IMR-90 (cell line): ENCODE results near the gene SLCO3A1. TPM values are rescaled to one million over a fixed set of nuclear protein-coding genes. Genes with fewer than 3 reads are reported as not detected.

Experiments
- ATAC-seq: fragments of 200-7000 bp; cut with Tn5 transposase; 2 replicates; pipeline ENCODE4 v1.9.1; 2020; ENCODE audit warnings: low read depth, mild to moderate bottlenecking, moderate library complexity
- BruUV-seq: library from RNA; stranded (reverse); fragments of 400-500 nt; replicated peaks from 2 replicates; lab custom pipeline; 2021; lab: Mats Ljungman, UMichigan
- CTCF ChIA-PET: fragments of 300-600 bp; formaldehyde crosslinking; extraction: SDS; loops from one replicate; lab custom pipeline; 2021; ENCODE audit warnings: antibody characterized with exemption; lab: Yijun Ruan, JAX
- POLR2A ChIA-PET: fragments of 300-600 bp; sonication (Branson Sonifier 250); formaldehyde crosslinking; loops from one replicate; lab custom pipeline; 2022; ENCODE audit warnings: antibody characterized with exemption; ENCODE audit not compliant: unreplicated experiment; lab: Charles Lee
- DNase-seq: peaks from one replicate; pipeline ENCODE4 v3.0.0; 2013
- H2AFZ ChIP-seq: replicated peaks from 2 replicates; pipeline ENCODE3; 2013; ENCODE audit warnings: low read length, mild to moderate bottlenecking; ENCODE audit not compliant: poor library complexity
- H2AK5ac ChIP-seq: 2 replicates; pipeline ENCODE4 v1.6.1; 2013; ENCODE audit warnings: low read depth, low read length, inconsistent platforms
- H2AK9ac ChIP-seq: replicated peaks from 2 replicates; pipeline ENCODE3; 2013; ENCODE audit warnings: mild to moderate bottlenecking, low read depth, low read length, moderate library complexity; ENCODE audit not compliant: poor library complexity
- H2BK120ac ChIP-seq: 2 replicates; pipeline ENCODE4 v1.6.1; 2013; ENCODE audit warnings: low read depth, low read length, inconsistent platforms
- H2BK15ac ChIP-seq: 3 replicates; pipeline ENCODE4 v1.6.1; 2013; ENCODE audit warnings: low read depth, low read length, inconsistent platforms
- H2BK20ac ChIP-seq: 2 replicates; pipeline ENCODE4 v1.6.1; 2013; ENCODE audit warnings: low read depth, mild to moderate bottlenecking, inconsistent platforms, low read length, moderate library complexity
- H2BK5ac ChIP-seq: 2 replicates; pipeline ENCODE4 v1.6.1; 2013; ENCODE audit warnings: mild to moderate bottlenecking, low read depth, low read length, inconsistent platforms; ENCODE audit not compliant: poor library complexity, severe bottlenecking
- H3K14ac ChIP-seq: replicated peaks from 2 replicates; pipeline ENCODE4 v1.6.1; 2013; ENCODE audit warnings: low read depth, low read length, inconsistent platforms
- H3K18ac ChIP-seq: 2 replicates; pipeline ENCODE4 v1.6.1; 2013; ENCODE audit warnings: low read depth, low read length, control low read depth
- H3K23ac ChIP-seq: 2 replicates; pipeline ENCODE4 v1.6.1; 2013; ENCODE audit warnings: low read depth, low read length, inconsistent platforms
- H3K27ac ChIP-seq: 2 replicates; pipeline ENCODE4 v1.5.1; 2013; ENCODE audit warnings: mild to moderate bottlenecking, control low read depth, low read length; ENCODE audit not compliant: insufficient read depth
- H3K27me3 ChIP-seq: 2 replicates; pipeline ENCODE4 v1.6.1; 2013; ENCODE audit warnings: low read length; ENCODE audit not compliant: control insufficient read depth, insufficient read depth
- H3K36me3 ChIP-seq: 2 replicates; pipeline ENCODE4 v1.6.1; 2013; ENCODE audit warnings: low read length, mixed read lengths; ENCODE audit not compliant: control insufficient read depth, insufficient read depth
- H3K4ac ChIP-seq: 2 replicates; pipeline ENCODE4 v1.6.1; 2013; ENCODE audit warnings: low read depth, low read length, inconsistent platforms
- H3K4me1 ChIP-seq: 2 replicates; pipeline ENCODE4 v1.6.1; 2013; ENCODE audit warnings: low read length, mixed read lengths; ENCODE audit not compliant: control insufficient read depth, insufficient read depth
- H3K4me2 ChIP-seq: 2 replicates; pipeline ENCODE4 v1.6.1; 2013; ENCODE audit warnings: low read depth, mild to moderate bottlenecking, control low read depth, low read length, moderate library complexity
- H3K4me3 ChIP-seq: 2 replicates; pipeline ENCODE4 v1.5.1; 2013; ENCODE audit warnings: low read depth, mild to moderate bottlenecking, control low read depth, low read length, moderate library complexity; ENCODE audit not compliant: insufficient read depth
- H3K56ac ChIP-seq: 2 replicates; pipeline ENCODE4 v1.6.1; 2013; ENCODE audit warnings: low read length, inconsistent platforms; ENCODE audit not compliant: insufficient read depth; ENCODE audit errors: extremely low read depth
- H3K79me1 ChIP-seq, 2 experiments: 2 replicates each; pipeline ENCODE4 v1.6.1; 2013; ENCODE audit warnings: low read length in 2 of 2, inconsistent platforms in 1 of 2, low read depth in 1 of 2
- H3K9ac ChIP-seq: 2 replicates; pipeline ENCODE4 v1.6.1; 2013; ENCODE audit warnings: low read depth, low read length, control low read depth
- H3K9me1 ChIP-seq: 2 replicates; pipeline ENCODE4 v1.6.1; 2013; ENCODE audit warnings: low read length, inconsistent platforms; ENCODE audit not compliant: insufficient read depth
- H3K9me3 ChIP-seq: 2 replicates; pipeline ENCODE4 v1.6.1; 2013; ENCODE audit warnings: low read length; ENCODE audit not compliant: control insufficient read depth, insufficient read depth
- H4K20me1 ChIP-seq: 2 replicates; pipeline ENCODE4 v1.6.1; 2013; ENCODE audit warnings: low read length, inconsistent platforms; ENCODE audit not compliant: insufficient read depth
- H4K5ac ChIP-seq: 2 replicates; pipeline ENCODE4 v1.6.1; 2013; ENCODE audit warnings: mild to moderate bottlenecking, low read depth, low read length, control low read depth
- H4K8ac ChIP-seq, 2 experiments: 2 replicates each; pipeline ENCODE4 v1.6.1; 2013; ENCODE audit warnings: low read depth in 2 of 2, low read length in 2 of 2, control low read depth in 1 of 2, inconsistent platforms in 1 of 2
- H4K91ac ChIP-seq: 2 replicates; pipeline ENCODE4 v1.6.1; 2013; ENCODE audit warnings: low read depth, low read length, inconsistent platforms; ENCODE audit not compliant: insufficient read depth
- BHLHE40 ChIP-seq: fragments of 150-350 bp; IDR thresholded peaks from 2 replicates; pipeline ENCODE4 v1.6.1; 2016; ENCODE audit warnings: mild to moderate bottlenecking, low read depth, low read length
- CEBPB ChIP-seq: IDR thresholded peaks from 2 replicates; pipeline ENCODE4 v1.6.1; 2012; ENCODE audit warnings: low read depth, low read length, improper control_type of control experiment
- CHD1 ChIP-seq: IDR thresholded peaks from 2 replicates; pipeline ENCODE4 v1.6.1; 2012; ENCODE audit warnings: low read depth, low read length, improper control_type of control experiment
- ELK1 ChIP-seq: fragments of 150-350 bp; IDR thresholded peaks from 2 replicates; pipeline ENCODE4 v1.6.1; 2016; ENCODE audit warnings: low read depth, mild to moderate bottlenecking, low read length, moderate library complexity, borderline replicate concordance
- FOS ChIP-seq: fragments of 150-350 bp; IDR thresholded peaks from 2 replicates; pipeline ENCODE4 v1.6.1; 2016; ENCODE audit warnings: low read depth, low read length
- MAFK ChIP-seq: IDR thresholded peaks from 2 replicates; pipeline ENCODE4 v1.6.1; 2012; ENCODE audit warnings: low read depth, low read length, improper control_type of control experiment
- MAZ ChIP-seq: IDR thresholded peaks from 2 replicates; pipeline ENCODE4 v1.6.1; 2012; ENCODE audit warnings: low read depth, mild to moderate bottlenecking, low read length, improper control_type of control experiment, moderate library complexity, borderline replicate concordance
- MXI1 ChIP-seq: IDR thresholded peaks from 2 replicates; pipeline ENCODE4 v1.6.1; 2012; ENCODE audit warnings: low read depth, mild to moderate bottlenecking, low read length, moderate library complexity, borderline replicate concordance
- NFE2L2 ChIP-seq: fragments of 150-350 bp; IDR thresholded peaks from 2 replicates; pipeline ENCODE4 v1.6.1; 2016; ENCODE audit warnings: low read depth, mild to moderate bottlenecking, low read length
- POLR2A ChIP-seq: IDR thresholded peaks from 2 replicates; pipeline ENCODE4 v1.6.1; 2012; ENCODE audit warnings: mild to moderate bottlenecking, low read depth, low read length
- RAD21 ChIP-seq: IDR thresholded peaks from 2 replicates; pipeline ENCODE4 v1.6.1; 2012; ENCODE audit warnings: low read length, improper control_type of control experiment
- RCOR1 ChIP-seq: IDR thresholded peaks from 2 replicates; pipeline ENCODE4 v1.6.1; 2012; ENCODE audit warnings: mild to moderate bottlenecking, low read length, improper control_type of control experiment; ENCODE audit not compliant: insufficient replicate concordance
- RFX5 ChIP-seq: IDR thresholded peaks from 2 replicates; pipeline ENCODE4 v1.8.0; 2012; ENCODE audit warnings: low read depth, mild to moderate bottlenecking, low read length, moderate library complexity
- SMC3 ChIP-seq: fragments of 150-350 bp; IDR thresholded peaks from 2 replicates; pipeline ENCODE4 v1.6.1; 2016; ENCODE audit warnings: low read depth, mild to moderate bottlenecking, antibody characterized with exemption, low read length, moderate library complexity
- USF2 ChIP-seq: fragments of 150-350 bp; IDR thresholded peaks from 2 replicates; pipeline ENCODE4 v1.6.1; 2017; ENCODE audit warnings: mild to moderate bottlenecking, antibody characterized with exemption, low read length, low read depth
- WGBS, 2 experiments: methylation state at CpG; one replicate each; pipeline versions ENCODE4 v1.1.5 to v1.1.7; 2013; ENCODE audit warnings: missing lambda C conversion rate in 2 of 2; ENCODE audit not compliant: insufficient read length in 1 of 2; ENCODE audit errors: extremely low coverage in 2 of 2; 5-methylcytosine and 5-hydroxymethylcytosine counted together
- dilution Hi-C: fragments of 300-500 bp; cut with HindIII; formaldehyde crosslinking; loops from one replicate; pipeline ENCODE4 v1.14.3; 2018; ENCODE audit warnings: low sequenced_read_pairs; ENCODE audit not compliant: unreplicated experiment
- in situ Hi-C: fragments of 300-500 bp; cut with MboI; formaldehyde crosslinking; loops from 3 replicates; pipeline ENCODE4 v1.14.3; 2019; ENCODE audit warnings: low sequenced_read_pairs, inconsistent platforms, mixed read lengths
- intact Hi-C: fragments of 100-400 bp; cut with micrococcal nuclease; formaldehyde crosslinking; loops from 2 replicates; pipeline ENCODE4 v1.10.0; 2022
- polyA plus RNA-seq, 3 experiments: library from polyadenylated mRNA; depleted of rRNA; stranded (reverse); fragments of >200 nt; gene quantifications; 2 replicates each; pipeline ENCODE4 v1.2.3, GENCODE V29; 2012; ENCODE audit warnings: low replicate concordance in 1 of 3
- total RNA-seq: library from RNA; depleted of rRNA; stranded (reverse); fragments of >200 nt; gene quantifications from 2 replicates; pipeline ENCODE4 v1.2.3, GENCODE V29; 2012
- TF ChIP-seq, protein P1 (sequence below): conservative IDR thresholded peaks from 2 replicates; pipeline ENCODE4 v1.5.1; 2012; ENCODE audit warnings: mild to moderate bottlenecking, low read depth, low read length, improper control_type of control experiment

The SLCO3A1 gene
- total and polyA plus RNA-seq, 2 of the 4 experiments (the other 2 are of a cell fraction) = 4.7 to 8.1 TPM

DNA sequence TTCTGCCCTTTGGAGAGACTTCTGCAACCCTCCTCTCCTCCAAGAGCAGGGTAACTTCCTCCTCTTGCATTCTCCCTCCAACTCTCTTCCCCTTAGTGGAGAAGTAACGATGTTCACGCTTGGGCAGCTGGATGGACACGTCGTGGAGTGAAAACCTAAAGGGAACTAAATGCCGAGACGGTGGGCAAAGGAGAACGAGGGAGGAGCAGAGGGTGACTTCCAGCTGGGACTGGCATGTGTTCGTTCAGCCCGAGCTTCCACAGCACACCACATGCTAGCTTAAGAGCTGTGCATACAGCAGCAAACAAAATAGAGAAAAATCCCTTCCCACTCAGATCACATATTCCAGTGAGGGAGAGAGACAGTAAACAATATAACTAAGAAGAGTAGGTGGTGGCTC lies 179.8 kb downstream of the SLCO3A1 start:
- Histone ChIP-seq H3K18ac (no peak overlapping the region), H3K4me3 (no peak overlapping the region), H3K4ac (no peak overlapping the region), H2BK20ac (no peak overlapping the region), H4K5ac (no peak overlapping the region), H3K56ac (no peak overlapping the region), H3K36me3 (no peaks in the 10 kb centered on the region), H2BK5ac (no peak overlapping the region), H3K27ac (no peak overlapping the region), H3K23ac (no peak overlapping the region), H3K9ac (no peak overlapping the region), H4K91ac (no peak overlapping the region), H3K9me1 (no peaks in the 10 kb centered on the region), H2AFZ (no peak overlapping the region), H2BK15ac (no peak overlapping the region), H3K4me2 (no peak overlapping the region), H2BK120ac (no peak overlapping the region), H3K27me3 (no peaks in the 10 kb centered on the region), H3K79me1 (no peaks in the 10 kb centered on the region), H3K4me1 (no peaks in the 10 kb centered on the region; the same call in 1 of the 2 replicates), H2AK5ac (no peak overlapping the region), H4K8ac (no peak overlapping the region), H4K20me1 (no peaks in the 10 kb centered on the region), H2AK9ac (no peak overlapping the region), H3K9me3 (no peaks in the 10 kb centered on the region; the same call in 1 of the 2 replicates), H3K14ac (no peak overlapping the region)
- ATAC-seq (no peak), DNase-seq (no peak)
- BruUV-seq = no TSS peak
- intact Hi-C loops (no loop called here), dilution Hi-C loops (no loop called here), in situ Hi-C loops (no loop called here)
- no peak for TF ChIP-seq RCOR1
- no peak for TF ChIP-seq ELK1
- TF ChIP-seq FOS = no peak
- TF ChIP-seq CEBPB = no peak
- no peak for TF ChIP-seq BHLHE40
- TF ChIP-seq POLR2A = no peak
- TF ChIP-seq MAFK = no peak
- no peak for TF ChIP-seq NFE2L2
- no peak for TF ChIP-seq RAD21
- TF ChIP-seq RFX5 = no peak
- no peak for TF ChIP-seq USF2
- TF ChIP-seq MAZ = no peak
- TF ChIP-seq SMC3 = no peak
- TF ChIP-seq, protein P1, sequence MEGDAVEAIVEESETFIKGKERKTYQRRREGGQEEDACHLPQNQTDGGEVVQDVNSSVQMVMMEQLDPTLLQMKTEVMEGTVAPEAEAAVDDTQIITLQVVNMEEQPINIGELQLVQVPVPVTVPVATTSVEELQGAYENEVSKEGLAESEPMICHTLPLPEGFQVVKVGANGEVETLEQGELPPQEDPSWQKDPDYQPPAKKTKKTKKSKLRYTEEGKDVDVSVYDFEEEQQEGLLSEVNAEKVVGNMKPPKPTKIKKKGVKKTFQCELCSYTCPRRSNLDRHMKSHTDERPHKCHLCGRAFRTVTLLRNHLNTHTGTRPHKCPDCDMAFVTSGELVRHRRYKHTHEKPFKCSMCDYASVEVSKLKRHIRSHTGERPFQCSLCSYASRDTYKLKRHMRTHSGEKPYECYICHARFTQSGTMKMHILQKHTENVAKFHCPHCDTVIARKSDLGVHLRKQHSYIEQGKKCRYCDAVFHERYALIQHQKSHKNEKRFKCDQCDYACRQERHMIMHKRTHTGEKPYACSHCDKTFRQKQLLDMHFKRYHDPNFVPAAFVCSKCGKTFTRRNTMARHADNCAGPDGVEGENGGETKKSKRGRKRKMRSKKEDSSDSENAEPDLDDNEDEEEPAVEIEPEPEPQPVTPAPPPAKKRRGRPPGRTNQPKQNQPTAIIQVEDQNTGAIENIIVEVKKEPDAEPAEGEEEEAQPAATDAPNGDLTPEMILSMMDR = no peak
- TF ChIP-seq MXI1 = no peak
- no peak for TF ChIP-seq CHD1
- POLR2A ChIA-PET = no interaction called here
- no CpG with 5 or more reads among the region's 9 CpGs for WGBS, 2 experiments
- CTCF ChIA-PET = no interaction called here
